Cerebellar nuclear complex (tissue), 1 donor: Measurements from ENCODE around the gene CSNK2A1.

Experiments
- DNase-seq, 2 experiments: peaks; one replicate each; lab custom pipeline; 2025; lab: John Stamatoyannopoulos, UW

The CSNK2A1 gene

DNA sequence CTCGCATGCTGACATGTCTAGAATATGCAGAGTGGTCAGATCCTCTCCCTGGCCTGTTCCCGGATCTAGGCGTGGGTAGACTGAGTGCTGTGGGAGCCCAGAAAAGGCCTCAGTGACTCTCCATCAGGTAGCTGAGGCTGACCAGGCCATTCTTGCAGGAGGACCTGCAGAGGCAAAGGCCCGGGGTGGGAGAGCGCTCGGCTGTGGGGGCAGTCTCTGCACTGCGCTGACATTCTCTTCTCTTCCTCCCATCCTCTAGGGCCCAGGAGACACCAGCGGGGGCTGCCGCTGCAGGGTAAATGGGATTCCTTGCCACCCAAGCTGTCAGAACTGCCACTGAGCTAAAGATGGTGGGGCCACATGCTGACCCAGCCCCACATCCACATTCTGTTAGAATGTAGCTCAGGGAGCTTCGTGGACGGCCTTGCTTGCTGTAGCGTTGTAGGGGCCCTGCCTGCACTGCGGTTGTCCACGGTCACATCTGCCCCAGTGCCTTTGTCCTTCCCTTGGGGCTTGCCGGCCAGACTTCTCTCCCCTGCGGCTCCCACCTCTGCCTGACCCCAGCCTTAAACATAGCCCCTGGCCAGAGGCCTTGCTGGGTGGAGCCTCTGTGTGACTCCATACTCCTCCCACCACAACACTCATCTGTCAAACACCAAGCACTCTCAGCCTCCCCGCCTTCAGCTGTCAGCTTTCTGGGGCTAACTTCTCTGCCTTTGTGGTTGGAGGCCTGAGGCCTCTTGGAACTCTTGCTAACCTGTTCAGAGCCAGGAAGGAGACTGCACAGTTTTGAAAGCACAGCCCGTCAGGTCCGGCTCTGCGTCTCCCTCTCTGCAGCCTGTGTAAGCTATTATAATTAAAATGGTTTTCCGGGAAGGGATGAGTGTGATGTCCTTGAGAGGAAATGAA is 113.2 kb downstream of the CSNK2A1 start:
- DNase-seq = no peak

DNA sequence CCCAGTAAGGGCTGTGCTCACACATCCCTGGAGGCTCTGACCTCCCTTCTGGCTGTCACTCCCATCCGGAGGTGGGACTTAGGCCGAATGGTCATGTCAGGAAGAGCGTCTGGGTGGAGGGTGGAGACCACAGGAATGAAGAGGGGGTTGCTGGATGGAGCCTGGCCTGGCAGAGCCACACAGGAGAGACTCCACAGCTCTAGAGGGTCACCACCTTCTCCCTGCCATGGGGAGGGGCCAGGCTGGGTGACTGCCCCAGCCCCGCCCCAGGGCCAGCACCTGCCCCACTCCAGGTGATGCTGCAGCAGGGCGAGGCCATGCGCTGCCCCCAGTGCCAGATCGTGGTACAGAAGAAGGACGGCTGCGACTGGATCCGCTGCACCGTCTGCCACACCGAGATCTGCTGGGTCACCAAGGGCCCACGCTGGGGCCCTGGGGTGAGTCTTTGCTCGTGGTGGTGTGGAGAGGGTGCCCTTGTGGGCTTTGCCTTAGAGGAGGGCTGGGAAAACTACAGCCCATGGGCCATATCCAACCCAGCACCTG is 114.9 kb downstream of the CSNK2A1 start:
- DNase-seq = no peak

DNA sequence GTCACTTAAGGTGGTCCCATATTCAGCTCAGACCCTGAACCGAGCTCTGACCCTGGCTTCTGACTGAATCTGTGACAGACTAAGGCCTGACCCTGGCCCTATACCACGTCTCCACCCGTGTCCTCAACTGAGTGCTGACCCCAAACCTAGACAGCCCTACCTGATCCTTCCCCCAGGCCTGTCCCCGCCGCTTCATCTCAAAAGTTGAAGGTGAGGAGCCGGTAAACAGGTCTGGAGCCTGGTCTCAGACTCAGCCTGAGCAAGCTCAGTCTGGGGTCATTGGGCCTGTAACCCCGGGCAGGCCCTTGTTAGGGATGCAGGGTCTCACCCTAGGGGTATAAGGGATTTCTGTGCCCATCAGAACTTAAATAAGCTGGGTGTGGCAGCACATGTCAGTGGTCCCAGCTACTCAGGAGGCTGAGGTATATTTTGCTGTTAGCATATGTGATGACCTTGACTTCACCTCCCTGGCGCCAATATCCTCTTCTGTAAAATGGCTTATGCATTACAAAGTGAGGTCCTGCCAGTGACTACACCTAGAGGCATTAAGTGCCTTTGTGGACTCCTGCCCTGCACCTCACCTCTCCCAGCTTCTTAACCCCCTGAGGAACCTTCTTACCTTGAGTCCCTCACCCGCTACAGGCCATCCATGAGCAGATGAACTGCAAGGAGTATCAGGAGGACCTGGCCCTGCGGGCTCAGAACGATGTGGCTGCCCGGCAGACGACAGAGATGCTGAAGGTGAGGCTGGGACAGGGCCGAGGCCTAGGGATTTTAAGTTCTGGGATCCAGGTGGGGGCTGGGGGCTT is 115.5 kb downstream of the CSNK2A1 start:
- DNase-seq = no peak

DNA sequence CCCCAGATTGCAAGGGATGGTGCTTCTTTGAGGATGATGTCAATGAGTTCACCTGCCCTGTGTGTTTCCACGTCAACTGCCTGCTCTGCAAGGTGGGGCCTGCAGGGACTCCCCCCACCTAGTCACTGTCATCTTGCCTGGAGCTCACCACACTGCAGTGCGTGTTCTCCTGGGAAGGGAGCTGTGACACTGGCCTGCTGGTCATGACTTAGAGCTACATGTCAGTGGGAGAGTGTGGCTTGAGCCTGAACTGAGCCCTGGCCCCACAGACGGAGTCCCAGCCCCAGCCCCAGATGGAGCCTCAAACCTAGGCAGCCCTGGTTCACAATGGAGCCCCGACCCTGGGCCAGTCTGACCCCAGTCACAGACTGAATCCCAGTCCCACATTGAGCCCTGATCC is 116.2 kb downstream of the CSNK2A1 start:
- no peak for DNase-seq

DNA sequence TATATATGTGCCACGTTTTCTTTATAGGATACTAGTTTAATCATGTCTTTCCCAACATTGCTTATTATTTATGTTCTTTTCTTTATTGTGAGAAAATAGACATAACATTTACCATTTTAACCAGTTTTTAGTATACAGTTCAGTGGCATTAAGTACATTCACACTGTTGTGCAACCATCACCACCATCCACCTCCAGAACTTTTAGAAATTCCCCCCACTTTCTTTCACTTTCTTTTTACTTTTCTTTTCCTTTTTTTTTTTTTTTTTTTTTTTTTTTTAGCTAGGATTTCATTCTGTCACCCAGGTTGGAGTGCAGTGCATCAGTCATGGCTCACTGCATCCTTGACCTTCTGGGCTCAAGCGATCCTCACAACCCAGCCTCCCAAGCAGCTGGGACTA is 117.0 kb downstream of the CSNK2A1 start:
- DNase-seq = no peak
